Measurements from ENCODE around the gene NME1. TPM values are rescaled to one million over a fixed set of nuclear protein-coding genes. Genes with fewer than 3 reads are reported as not detected.

Gene NME1
- polyA plus RNA-seq, 1 donor from 2014 or later, result 262 TPM

- no peaks in the 10 kb centered on the region for H3K79me2 ChIP-seq (replicated peaks; ENCODE audit: insufficient read depth, low read length)
- no peaks in the 10 kb centered on the region for H3K9me2 ChIP-seq (ENCODE audit: insufficient read depth, low read length)
- no peaks in the 10 kb centered on the region for H3F3A ChIP-seq (ENCODE audit: insufficient read depth, low read length, poor library complexity, severe bottlenecking)
- no peak overlapping the region for H3K27ac ChIP-seq (ENCODE audit: low read length)
- no peak overlapping the region for H3K4me3 ChIP-seq (ENCODE audit: low read length)
- no peaks in the 10 kb centered on the region for H3K9me3 ChIP-seq (ENCODE audit: low read length)
- no peaks in the 10 kb centered on the region for H4K20me1 ChIP-seq (ENCODE audit: insufficient read depth)
- H3K27me3 ChIP-seq (ENCODE audit: insufficient read depth, low read depth, low read length), result no peaks in the 10 kb centered on the region
- H2AFZ ChIP-seq (ENCODE audit: low read depth, low read length), result no peak overlapping the region
- H3K9ac ChIP-seq (ENCODE audit: low read length), result no peak overlapping the region
- TF ChIP-seq REST (IDR thresholded peaks at IDR 0.05; ENCODE audit: borderline replicate concordance) (no peak), RAD21 (conservative IDR thresholded peaks at IDR 0.05) (no peak), TAF1 (IDR thresholded peaks at IDR 0.05; ENCODE audit: low read depth) (no peak), POLR2AphosphoS5 (IDR thresholded peaks at IDR 0.05) (no peak), SMC3 (conservative IDR thresholded peaks at IDR 0.05; ENCODE audit: poor library complexity) (no peak), EP300 (conservative IDR thresholded peaks at IDR 0.05; ENCODE audit: poor library complexity, severe bottlenecking) (no peak), EZH2 (IDR thresholded peaks at IDR 0.05; ENCODE audit: borderline replicate concordance, insufficient read depth, low read length, poor library complexity, severe bottlenecking) (no peak), MXI1 (conservative IDR thresholded peaks at IDR 0.05; ENCODE audit: poor library complexity, severe bottlenecking) (no peak)
- TF ChIP-seq, protein P1, sequence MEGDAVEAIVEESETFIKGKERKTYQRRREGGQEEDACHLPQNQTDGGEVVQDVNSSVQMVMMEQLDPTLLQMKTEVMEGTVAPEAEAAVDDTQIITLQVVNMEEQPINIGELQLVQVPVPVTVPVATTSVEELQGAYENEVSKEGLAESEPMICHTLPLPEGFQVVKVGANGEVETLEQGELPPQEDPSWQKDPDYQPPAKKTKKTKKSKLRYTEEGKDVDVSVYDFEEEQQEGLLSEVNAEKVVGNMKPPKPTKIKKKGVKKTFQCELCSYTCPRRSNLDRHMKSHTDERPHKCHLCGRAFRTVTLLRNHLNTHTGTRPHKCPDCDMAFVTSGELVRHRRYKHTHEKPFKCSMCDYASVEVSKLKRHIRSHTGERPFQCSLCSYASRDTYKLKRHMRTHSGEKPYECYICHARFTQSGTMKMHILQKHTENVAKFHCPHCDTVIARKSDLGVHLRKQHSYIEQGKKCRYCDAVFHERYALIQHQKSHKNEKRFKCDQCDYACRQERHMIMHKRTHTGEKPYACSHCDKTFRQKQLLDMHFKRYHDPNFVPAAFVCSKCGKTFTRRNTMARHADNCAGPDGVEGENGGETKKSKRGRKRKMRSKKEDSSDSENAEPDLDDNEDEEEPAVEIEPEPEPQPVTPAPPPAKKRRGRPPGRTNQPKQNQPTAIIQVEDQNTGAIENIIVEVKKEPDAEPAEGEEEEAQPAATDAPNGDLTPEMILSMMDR (IDR thresholded peaks at IDR 0.05; ENCODE audit: poor library complexity, severe bottlenecking), result no peak
- H3K36me3 ChIP-seq (ENCODE audit: insufficient read depth, low read length), result no peaks in the 10 kb centered on the region
- H3K4me2 ChIP-seq (ENCODE audit: low read length), result no peak overlapping the region
Measured at GRCh38 chr17:51135956-51136355, 17.4 kb upstream of the NME1 start.

GRCh38 chr17:51142597-51142996 lies 10.8 kb upstream of the NME1 start:
- Histone ChIP-seq H4K20me1 (ENCODE audit: insufficient read depth) (no peaks in the 10 kb centered on the region), H3K9me3 (ENCODE audit: low read length) (no peaks in the 10 kb centered on the region), H3K27me3 (ENCODE audit: insufficient read depth, low read depth, low read length) (no peaks in the 10 kb centered on the region), H3K79me2 (replicated peaks; ENCODE audit: insufficient read depth, low read length) (no peaks in the 10 kb centered on the region), H3F3A (ENCODE audit: insufficient read depth, low read length, poor library complexity, severe bottlenecking) (no peaks in the 10 kb centered on the region), H3K9me2 (ENCODE audit: insufficient read depth, low read length) (no peaks in the 10 kb centered on the region), H3K4me2 (ENCODE audit: low read length) (no peak overlapping the region), H3K36me3 (ENCODE audit: insufficient read depth, low read length) (no peaks in the 10 kb centered on the region), H3K27ac (ENCODE audit: low read length) (no peak overlapping the region), H2AFZ (ENCODE audit: low read depth, low read length) (no peak overlapping the region), H3K9ac (ENCODE audit: low read length) (no peak overlapping the region), H3K4me3 (ENCODE audit: low read length) (no peak overlapping the region)
- TF ChIP-seq EZH2 (IDR thresholded peaks at IDR 0.05; ENCODE audit: borderline replicate concordance, insufficient read depth, low read length, poor library complexity, severe bottlenecking) (no peak), POLR2AphosphoS5 (IDR thresholded peaks at IDR 0.05) (no peak), RAD21 (conservative IDR thresholded peaks at IDR 0.05) (no peak), REST (IDR thresholded peaks at IDR 0.05; ENCODE audit: borderline replicate concordance) (no peak), TAF1 (IDR thresholded peaks at IDR 0.05; ENCODE audit: low read depth) (no peak), MXI1 (conservative IDR thresholded peaks at IDR 0.05; ENCODE audit: poor library complexity, severe bottlenecking) (no peak), SMC3 (conservative IDR thresholded peaks at IDR 0.05; ENCODE audit: poor library complexity) (no peak), EP300 (conservative IDR thresholded peaks at IDR 0.05; ENCODE audit: poor library complexity, severe bottlenecking) (no peak)
- TF ChIP-seq, protein P1 (IDR thresholded peaks at IDR 0.05; ENCODE audit: poor library complexity, severe bottlenecking), result no peak

Measured in neural cell (in vitro differentiated cells).